HEK293 (cell line): ENCODE measurements around the gene RBM18.

Experiments
- CTCF ChIA-PET: fragments of 350-600 bp; formaldehyde crosslinking; extraction: SDS; loops from one replicate; lab custom pipeline; 2021; ENCODE audit warnings: antibody characterized with exemption; lab: Yijun Ruan, JAX
- POLR2A ChIA-PET: fragments of 300-600 bp; formaldehyde crosslinking; extraction: SDS; loops from one replicate; lab custom pipeline; 2020; ENCODE audit warnings: antibody characterized with exemption, inconsistent platforms; lab: Yijun Ruan, JAX
- H3K27ac ChIP-seq: fragments of 200-500 bp; sonication (Bioruptor generic); 2 replicates; pipeline ENCODE4 v1.5.1; 2014; ENCODE audit warnings: low read depth, low read length, control low read depth, inconsistent platforms; ENCODE audit errors: extremely low read depth
- H3K36me3 ChIP-seq, 2 experiments: fragments of 200-500 bp in 1 of 2; sonication (Bioruptor generic) in 1 of 2; 1 replicate in 1 of 2; 2 replicates in 1 of 2; pipeline ENCODE4 v1.5.1; 2014 to 2017; ENCODE audit warnings: inconsistent platforms in 2 of 2, low read length in 2 of 2; ENCODE audit not compliant: control insufficient read depth in 2 of 2, insufficient read depth in 1 of 2
- H3K4me1 ChIP-seq: fragments of 200-500 bp; sonication (Bioruptor generic); 2 replicates; pipeline ENCODE4 v1.5.1; 2014; ENCODE audit warnings: mild to moderate bottlenecking, low read length, inconsistent platforms; ENCODE audit not compliant: control insufficient read depth, insufficient read depth
- H3K4me3 ChIP-seq: 2 replicates; pipeline ENCODE4 v1.5.1; 2011; ENCODE audit warnings: low read depth, mild to moderate bottlenecking, control low read depth, low read length, moderate library complexity
- H3K9me3 ChIP-seq: fragments of 200-500 bp; sonication (Bioruptor generic); 2 replicates; pipeline ENCODE4 v1.5.1; 2014; ENCODE audit warnings: low read depth, low read length, inconsistent platforms; ENCODE audit not compliant: control insufficient read depth, insufficient read depth
- GLI4 ChIP-seq: fragments of 450-650 bp; formaldehyde crosslinking; IDR thresholded peaks from 2 replicates; pipeline ENCODE4 v1.5.1; 2016; ENCODE audit warnings: missing biosample characterization, missing genetic modification characterization
- PRDM4 ChIP-seq: fragments of 450-650 bp; formaldehyde crosslinking; IDR thresholded peaks from 2 replicates; pipeline ENCODE4 v1.5.1; 2017; ENCODE audit warnings: missing biosample characterization, missing genetic modification characterization
- RBAK ChIP-seq: fragments of 450-650 bp; formaldehyde crosslinking; IDR thresholded peaks from 2 replicates; pipeline ENCODE4 v1.5.1; 2016; ENCODE audit warnings: missing biosample characterization, missing genetic modification characterization
- REST ChIP-seq: fragments of 450-650 bp; formaldehyde crosslinking; IDR thresholded peaks from 2 replicates; pipeline ENCODE4 v1.5.1; 2016; ENCODE audit warnings: missing biosample characterization, missing genetic modification characterization
- TRIM28 ChIP-seq: IDR thresholded peaks from 2 replicates; pipeline ENCODE4 v1.6.1; 2011; ENCODE audit warnings: low read length, control low read depth, borderline replicate concordance
- ZBTB11 ChIP-seq: fragments of 450-650 bp; formaldehyde crosslinking; conservative IDR thresholded peaks from 2 replicates; pipeline ENCODE4 v1.5.1; 2016; ENCODE audit warnings: low read depth, missing biosample characterization, missing genetic modification characterization
- ZBTB17 ChIP-seq: fragments of 450-650 bp; formaldehyde crosslinking; IDR thresholded peaks from 2 replicates; pipeline ENCODE4 v1.5.1; 2016; ENCODE audit warnings: missing biosample characterization, missing genetic modification characterization
- ZBTB20 ChIP-seq: fragments of 450-650 bp; formaldehyde crosslinking; IDR thresholded peaks from 2 replicates; pipeline ENCODE4 v1.5.1; 2016; ENCODE audit warnings: missing biosample characterization, missing genetic modification characterization
- ZBTB49 ChIP-seq: fragments of 450-650 bp; formaldehyde crosslinking; IDR thresholded peaks from 2 replicates; pipeline ENCODE4 v1.5.1; 2016; ENCODE audit warnings: missing biosample characterization, missing genetic modification characterization, low read depth
- ZNF155 ChIP-seq: fragments of 450-650 bp; formaldehyde crosslinking; IDR thresholded peaks from 2 replicates; pipeline ENCODE4 v1.5.1; 2016; ENCODE audit warnings: missing biosample characterization, missing genetic modification characterization
- ZNF169 ChIP-seq: fragments of 450-650 bp; formaldehyde crosslinking; IDR thresholded peaks from 2 replicates; pipeline ENCODE4 v1.5.1; 2016; ENCODE audit warnings: missing biosample characterization, missing genetic modification characterization
- ZNF211 ChIP-seq: fragments of 450-650 bp; formaldehyde crosslinking; IDR thresholded peaks from 2 replicates; pipeline ENCODE4 v1.5.1; 2016; ENCODE audit warnings: low read depth, missing biosample characterization, missing genetic modification characterization
- ZNF274 ChIP-seq, 2 experiments: fragments of 200-500 bp in 1 of 2; fragments of 450-650 bp in 1 of 2; sonication (Bioruptor generic) in 1 of 2; formaldehyde crosslinking in 1 of 2; IDR thresholded peaks; 2 replicates each; pipeline versions ENCODE4 v1.5.1 to v1.6.1; 2014 to 2016; ENCODE audit warnings: borderline replicate concordance in 1 of 2, inconsistent platforms in 1 of 2, low read length in 1 of 2, missing biosample characterization in 1 of 2, missing genetic modification characterization in 1 of 2
- ZNF280D ChIP-seq: fragments of 450-650 bp; formaldehyde crosslinking; IDR thresholded peaks from 2 replicates; pipeline ENCODE4 v1.5.1; 2016; ENCODE audit warnings: missing biosample characterization, missing genetic modification characterization
- ZNF510 ChIP-seq: fragments of 450-650 bp; formaldehyde crosslinking; IDR thresholded peaks from 2 replicates; pipeline ENCODE4 v1.5.1; 2018; ENCODE audit warnings: mild to moderate bottlenecking, missing genetic modification characterization, missing biosample characterization; ENCODE audit not compliant: insufficient replicate concordance
- ZNF639 ChIP-seq: fragments of 450-650 bp; formaldehyde crosslinking; IDR thresholded peaks from 2 replicates; pipeline ENCODE4 v1.5.1; 2016; ENCODE audit warnings: missing biosample characterization, missing genetic modification characterization
- ZSCAN16 ChIP-seq: fragments of 450-650 bp; formaldehyde crosslinking; IDR thresholded peaks from 2 replicates; pipeline ENCODE4 v1.5.1; 2016; ENCODE audit warnings: missing biosample characterization, missing genetic modification characterization

The RBM18 gene

GRCh38 chr9:122217640-122218039, 47.0 kb downstream of the RBM18 start (continued):
- no peak for TF ChIP-seq ZNF280D (tag by site-specific recombination)
- TF ChIP-seq ZNF510 (tag by site-specific recombination), result no peak
- no peak for TF ChIP-seq RBAK (tag by site-specific recombination)
- no peak for TF ChIP-seq REST
- no peak for TF ChIP-seq ZSCAN16
- TF ChIP-seq PRDM4, result no peak
- TF ChIP-seq TRIM28, result no peak
- TF ChIP-seq ZNF211 (tag by site-specific recombination), result no peak
- TF ChIP-seq ZBTB17 (tag by site-specific recombination), result no peak
- TF ChIP-seq ZNF169 (tag by site-specific recombination), result no peak
- TF ChIP-seq, all 188 proteins: peak for 0

- H3K36me3 ChIP-seq, result no peaks in the 10 kb centered on the region
- no peak for TF ChIP-seq ZBTB20 (tag by site-specific recombination)
- TF ChIP-seq ZNF639 (tag by site-specific recombination), result no peak
- TF ChIP-seq ZBTB49 (tag by site-specific recombination), result no peak
- TF ChIP-seq GLI4 (tag by site-specific recombination), result no peak
- no peak for TF ChIP-seq ZNF274 (IDR thresholded peaks at IDR 0.05; ENCODE audit: low read length)
- TF ChIP-seq ZNF274 (tag by site-specific recombination; IDR thresholded peaks at IDR 0.05; ENCODE audit: borderline replicate concordance), result no peak
- no peak for TF ChIP-seq ZNF155 (tag by site-specific recombination)
- no peak for TF ChIP-seq ZBTB11 (tag by site-specific recombination)
- TF ChIP-seq, all 188 proteins: peak for 0
- ChIA-PET POLR2A (interaction anchor here (0.8 kb wide), 1 partner anchor 48 kb away, joined by 3 read pairs; the partner anchor contains the start of genes MRRF and RBM18), CTCF (no interaction called here)
- no peak overlapping the region for H3K4me3 ChIP-seq
- H3K9me3 ChIP-seq, result no peaks in the 10 kb centered on the region
- H3K4me1 ChIP-seq, result no peaks in the 10 kb centered on the region
- H3K27ac ChIP-seq, result no peak overlapping the region
Measured at GRCh38 chr9:122216798-122217418, 47.7 kb downstream of the RBM18 start.
